ENCODE measurements around the gene LIN54. TPM values are rescaled to one million over a fixed set of nuclear protein-coding genes. Genes with fewer than 3 reads are reported as not detected.

LIN54 gene
- total and polyA plus RNA-seq, 2 of the 13 experiments (the other 11 are each of a cell fraction or from before 2014, with no cell fraction given) = 25.2 to 32.9 TPM

DNA sequence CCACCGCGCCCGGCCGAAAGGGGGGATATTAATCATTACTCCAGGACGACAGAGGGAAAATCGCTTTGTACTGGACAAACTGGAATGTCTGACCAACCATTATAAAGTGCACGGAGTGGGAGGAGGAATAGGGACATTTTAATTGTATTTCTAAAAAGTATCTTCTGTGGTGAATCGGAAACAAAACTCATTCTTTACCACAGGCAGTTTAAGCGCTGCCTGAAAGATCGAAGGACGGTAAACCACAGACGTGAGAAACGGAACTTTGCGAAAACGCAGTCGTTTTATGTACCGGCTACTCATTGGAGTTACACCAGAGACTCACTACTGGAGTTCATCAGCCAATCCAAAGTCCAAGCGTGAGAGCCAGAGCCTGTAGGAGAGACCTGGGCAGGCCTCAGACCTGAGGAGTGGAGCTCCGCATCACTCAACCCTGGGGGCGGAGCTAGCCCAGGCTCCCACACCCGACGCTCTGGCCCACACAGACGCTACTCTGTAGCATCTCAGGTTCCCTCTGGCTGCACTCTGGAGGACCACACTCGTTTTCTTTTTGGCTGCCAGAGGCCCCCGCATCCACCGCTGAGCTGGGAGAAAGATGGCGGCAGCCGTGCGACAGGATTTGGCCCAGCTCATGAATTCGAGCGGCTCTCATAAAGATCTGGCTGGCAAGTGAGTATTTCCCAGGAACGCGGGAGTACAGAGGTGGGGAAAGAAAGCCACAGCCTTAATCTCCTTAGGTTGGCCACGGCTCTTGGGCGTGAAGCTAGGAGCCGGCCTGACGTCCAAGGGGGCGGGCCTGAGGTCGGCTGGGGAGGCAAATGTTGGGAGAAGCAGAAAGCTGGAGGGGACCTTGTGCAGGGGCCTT lies 24.2 kb upstream of the LIN54 start, which contains the start of gene COPS4 (continued):
- TF ChIP-seq ZNF563 (CRISPR knock-in tag; IDR thresholded peaks at IDR 0.05) = peak; percentile 55; the same call in 1 of the 2 replicates
- TF ChIP-seq ERF (CRISPR knock-in tag; IDR thresholded peaks at IDR 0.05) = peak; percentile 82
- TF ChIP-seq ZNF34 (CRISPR knock-in tag; IDR thresholded peaks at IDR 0.05; ENCODE audit: borderline replicate concordance) = peak; percentile 78; the same call in 1 of the 2 replicates
- TF ChIP-seq, protein P1, sequence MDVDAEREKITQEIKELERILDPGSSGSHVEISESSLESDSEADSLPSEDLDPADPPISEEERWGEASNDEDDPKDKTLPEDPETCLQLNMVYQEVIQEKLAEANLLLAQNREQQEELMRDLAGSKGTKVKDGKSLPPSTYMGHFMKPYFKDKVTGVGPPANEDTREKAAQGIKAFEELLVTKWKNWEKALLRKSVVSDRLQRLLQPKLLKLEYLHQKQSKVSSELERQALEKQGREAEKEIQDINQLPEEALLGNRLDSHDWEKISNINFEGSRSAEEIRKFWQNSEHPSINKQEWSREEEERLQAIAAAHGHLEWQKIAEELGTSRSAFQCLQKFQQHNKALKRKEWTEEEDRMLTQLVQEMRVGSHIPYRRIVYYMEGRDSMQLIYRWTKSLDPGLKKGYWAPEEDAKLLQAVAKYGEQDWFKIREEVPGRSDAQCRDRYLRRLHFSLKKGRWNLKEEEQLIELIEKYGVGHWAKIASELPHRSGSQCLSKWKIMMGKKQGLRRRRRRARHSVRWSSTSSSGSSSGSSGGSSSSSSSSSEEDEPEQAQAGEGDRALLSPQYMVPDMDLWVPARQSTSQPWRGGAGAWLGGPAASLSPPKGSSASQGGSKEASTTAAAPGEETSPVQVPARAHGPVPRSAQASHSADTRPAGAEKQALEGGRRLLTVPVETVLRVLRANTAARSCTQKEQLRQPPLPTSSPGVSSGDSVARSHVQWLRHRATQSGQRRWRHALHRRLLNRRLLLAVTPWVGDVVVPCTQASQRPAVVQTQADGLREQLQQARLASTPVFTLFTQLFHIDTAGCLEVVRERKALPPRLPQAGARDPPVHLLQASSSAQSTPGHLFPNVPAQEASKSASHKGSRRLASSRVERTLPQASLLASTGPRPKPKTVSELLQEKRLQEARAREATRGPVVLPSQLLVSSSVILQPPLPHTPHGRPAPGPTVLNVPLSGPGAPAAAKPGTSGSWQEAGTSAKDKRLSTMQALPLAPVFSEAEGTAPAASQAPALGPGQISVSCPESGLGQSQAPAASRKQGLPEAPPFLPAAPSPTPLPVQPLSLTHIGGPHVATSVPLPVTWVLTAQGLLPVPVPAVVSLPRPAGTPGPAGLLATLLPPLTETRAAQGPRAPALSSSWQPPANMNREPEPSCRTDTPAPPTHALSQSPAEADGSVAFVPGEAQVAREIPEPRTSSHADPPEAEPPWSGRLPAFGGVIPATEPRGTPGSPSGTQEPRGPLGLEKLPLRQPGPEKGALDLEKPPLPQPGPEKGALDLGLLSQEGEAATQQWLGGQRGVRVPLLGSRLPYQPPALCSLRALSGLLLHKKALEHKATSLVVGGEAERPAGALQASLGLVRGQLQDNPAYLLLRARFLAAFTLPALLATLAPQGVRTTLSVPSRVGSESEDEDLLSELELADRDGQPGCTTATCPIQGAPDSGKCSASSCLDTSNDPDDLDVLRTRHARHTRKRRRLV (CRISPR knock-in tag; IDR thresholded peaks at IDR 0.05) = peak; percentile 78; the same call in 1 of the 2 replicates
- TF ChIP-seq, protein P2, sequence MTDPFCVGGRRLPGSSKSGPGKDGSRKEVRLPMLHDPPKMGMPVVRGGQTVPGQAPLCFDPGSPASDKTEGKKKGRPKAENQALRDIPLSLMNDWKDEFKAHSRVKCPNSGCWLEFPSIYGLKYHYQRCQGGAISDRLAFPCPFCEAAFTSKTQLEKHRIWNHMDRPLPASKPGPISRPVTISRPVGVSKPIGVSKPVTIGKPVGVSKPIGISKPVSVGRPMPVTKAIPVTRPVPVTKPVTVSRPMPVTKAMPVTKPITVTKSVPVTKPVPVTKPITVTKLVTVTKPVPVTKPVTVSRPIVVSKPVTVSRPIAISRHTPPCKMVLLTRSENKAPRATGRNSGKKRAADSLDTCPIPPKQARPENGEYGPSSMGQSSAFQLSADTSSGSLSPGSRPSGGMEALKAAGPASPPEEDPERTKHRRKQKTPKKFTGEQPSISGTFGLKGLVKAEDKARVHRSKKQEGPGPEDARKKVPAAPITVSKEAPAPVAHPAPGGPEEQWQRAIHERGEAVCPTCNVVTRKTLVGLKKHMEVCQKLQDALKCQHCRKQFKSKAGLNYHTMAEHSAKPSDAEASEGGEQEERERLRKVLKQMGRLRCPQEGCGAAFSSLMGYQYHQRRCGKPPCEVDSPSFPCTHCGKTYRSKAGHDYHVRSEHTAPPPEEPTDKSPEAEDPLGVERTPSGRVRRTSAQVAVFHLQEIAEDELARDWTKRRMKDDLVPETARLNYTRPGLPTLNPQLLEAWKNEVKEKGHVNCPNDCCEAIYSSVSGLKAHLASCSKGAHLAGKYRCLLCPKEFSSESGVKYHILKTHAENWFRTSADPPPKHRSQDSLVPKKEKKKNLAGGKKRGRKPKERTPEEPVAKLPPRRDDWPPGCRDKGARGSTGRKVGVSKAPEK (CRISPR knock-in tag; IDR thresholded peaks at IDR 0.05; ENCODE audit: borderline replicate concordance) = no peak
- TF ChIP-seq ESRRA (CRISPR knock-in tag; IDR thresholded peaks at IDR 0.05; ENCODE audit: low read depth) = peak; percentile 39; the same call in 1 of the 2 replicates
- TF ChIP-seq ZZZ3 (CRISPR knock-in tag; IDR thresholded peaks at IDR 0.05; ENCODE audit: borderline replicate concordance) = peak; percentile 93
- TF ChIP-seq ZSCAN21 (CRISPR knock-in tag; IDR thresholded peaks at IDR 0.05; ENCODE audit: borderline replicate concordance) = peak; percentile 35; the same call in 1 of the 2 replicates
- TF ChIP-seq, protein P3, sequence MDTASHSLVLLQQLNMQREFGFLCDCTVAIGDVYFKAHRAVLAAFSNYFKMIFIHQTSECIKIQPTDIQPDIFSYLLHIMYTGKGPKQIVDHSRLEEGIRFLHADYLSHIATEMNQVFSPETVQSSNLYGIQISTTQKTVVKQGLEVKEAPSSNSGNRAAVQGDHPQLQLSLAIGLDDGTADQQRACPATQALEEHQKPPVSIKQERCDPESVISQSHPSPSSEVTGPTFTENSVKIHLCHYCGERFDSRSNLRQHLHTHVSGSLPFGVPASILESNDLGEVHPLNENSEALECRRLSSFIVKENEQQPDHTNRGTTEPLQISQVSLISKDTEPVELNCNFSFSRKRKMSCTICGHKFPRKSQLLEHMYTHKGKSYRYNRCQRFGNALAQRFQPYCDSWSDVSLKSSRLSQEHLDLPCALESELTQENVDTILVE (CRISPR knock-in tag; IDR thresholded peaks at IDR 0.05) = peak; percentile 98
- TF ChIP-seq ZNF598 (CRISPR knock-in tag; IDR thresholded peaks at IDR 0.05; ENCODE audit: borderline replicate concordance) = peak; percentile 89
- TF ChIP-seq, protein P4, sequence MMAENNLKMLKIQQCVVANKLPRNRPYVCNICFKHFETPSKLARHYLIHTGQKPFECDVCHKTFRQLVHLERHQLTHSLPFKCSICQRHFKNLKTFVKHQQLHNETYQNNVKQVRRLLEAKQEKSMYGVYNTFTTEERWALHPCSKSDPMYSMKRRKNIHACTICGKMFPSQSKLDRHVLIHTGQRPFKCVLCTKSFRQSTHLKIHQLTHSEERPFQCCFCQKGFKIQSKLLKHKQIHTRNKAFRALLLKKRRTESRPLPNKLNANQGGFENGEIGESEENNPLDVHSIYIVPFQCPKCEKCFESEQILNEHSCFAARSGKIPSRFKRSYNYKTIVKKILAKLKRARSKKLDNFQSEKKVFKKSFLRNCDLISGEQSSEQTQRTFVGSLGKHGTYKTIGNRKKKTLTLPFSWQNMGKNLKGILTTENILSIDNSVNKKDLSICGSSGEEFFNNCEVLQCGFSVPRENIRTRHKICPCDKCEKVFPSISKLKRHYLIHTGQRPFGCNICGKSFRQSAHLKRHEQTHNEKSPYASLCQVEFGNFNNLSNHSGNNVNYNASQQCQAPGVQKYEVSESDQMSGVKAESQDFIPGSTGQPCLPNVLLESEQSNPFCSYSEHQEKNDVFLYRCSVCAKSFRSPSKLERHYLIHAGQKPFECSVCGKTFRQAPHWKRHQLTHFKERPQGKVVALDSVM (CRISPR knock-in tag; IDR thresholded peaks at IDR 0.05) = peak; percentile 67; the same call in 1 of the 2 replicates
- peak; percentile 28 for TF ChIP-seq ZMYM3 (CRISPR knock-in tag; IDR thresholded peaks at IDR 0.05)
- TF ChIP-seq TEAD2 (CRISPR knock-in tag; IDR thresholded peaks at IDR 0.05) = no peak
- peak; percentile 36 for TF ChIP-seq RBM22 (optimal IDR thresholded peaks at IDR 0.05; ENCODE audit: low read length)
- no peak; the same call in 1 of the 2 replicates for TF ChIP-seq STAG1 (CRISPR knock-in tag; IDR thresholded peaks at IDR 0.05)
- TF ChIP-seq ZKSCAN5 (CRISPR knock-in tag; IDR thresholded peaks at IDR 0.05) = no peak
